ENCODE results near the gene RAB11FIP4. TPM values are rescaled to one million over a fixed set of nuclear protein-coding genes. Genes with fewer than 3 reads are reported as not detected.
A peak's percentile ranks its signal among the peaks of the same experiment; 100 is the strongest.

RAB11FIP4 gene
- total RNA-seq, 1 experiment from 2014 or later: 10.8 TPM

- no peak for DNase-seq (ENCODE audit: low read depth, low spot score)
- Histone ChIP-seq H3K4me1 (ENCODE audit: control insufficient read depth, insufficient read depth, low read length) (peaks cover 51% of the 10 kb centered on the region), H3K9me3 (ENCODE audit: control insufficient read depth, insufficient read depth, low read depth, low read length) (no peaks in the 10 kb centered on the region), H3K27me3 (ENCODE audit: control insufficient read depth, insufficient read depth, low read length) (no peaks in the 10 kb centered on the region), H3K27ac (ENCODE audit: low read length) (peak overlapping the region; percentile 84), H3K36me3 (ENCODE audit: control insufficient read depth, insufficient read depth, low read length) (no peaks in the 10 kb centered on the region), H3K4me3 (ENCODE audit: low read depth in 2 of 2, low read length in 2 of 2) (no peak overlapping the region)
- CTCF ChIA-PET: interaction anchor here (1.3 kb wide), 1 partner anchor 262 kb away, joined by 6 read pairs; no protein-coding TSS in a partner anchor
- no TSS peak for BruUV-seq (replicated peaks)
- in situ Hi-C loops (cut with HindIII; ENCODE audit: low pct_unique_long_range_greater_than_20kb, low sequenced_read_pairs) (no loop called here), intact Hi-C loops (cut with micrococcal nuclease; ENCODE audit: unreplicated experiment) (no loop called here)
- POLR2A ChIA-PET: interaction anchor here (1.0 kb wide), 1 partner anchor 24 kb away, joined by 7 read pairs; no protein-coding TSS in a partner anchor
- TF ChIP-seq POLR2AphosphoS5 (IDR thresholded peaks at IDR 0.05; ENCODE audit: low read depth, low read length) (no peak), TCF7L2 (IDR thresholded peaks at IDR 0.05; ENCODE audit: low read depth, low read length) (no peak), SIN3A (IDR thresholded peaks at IDR 0.05; ENCODE audit: borderline replicate concordance, insufficient read depth, low read depth, low read length) (no peak), CTCF (IDR thresholded peaks at IDR 0.05) (no peak)
- TF ChIP-seq, protein P1, sequence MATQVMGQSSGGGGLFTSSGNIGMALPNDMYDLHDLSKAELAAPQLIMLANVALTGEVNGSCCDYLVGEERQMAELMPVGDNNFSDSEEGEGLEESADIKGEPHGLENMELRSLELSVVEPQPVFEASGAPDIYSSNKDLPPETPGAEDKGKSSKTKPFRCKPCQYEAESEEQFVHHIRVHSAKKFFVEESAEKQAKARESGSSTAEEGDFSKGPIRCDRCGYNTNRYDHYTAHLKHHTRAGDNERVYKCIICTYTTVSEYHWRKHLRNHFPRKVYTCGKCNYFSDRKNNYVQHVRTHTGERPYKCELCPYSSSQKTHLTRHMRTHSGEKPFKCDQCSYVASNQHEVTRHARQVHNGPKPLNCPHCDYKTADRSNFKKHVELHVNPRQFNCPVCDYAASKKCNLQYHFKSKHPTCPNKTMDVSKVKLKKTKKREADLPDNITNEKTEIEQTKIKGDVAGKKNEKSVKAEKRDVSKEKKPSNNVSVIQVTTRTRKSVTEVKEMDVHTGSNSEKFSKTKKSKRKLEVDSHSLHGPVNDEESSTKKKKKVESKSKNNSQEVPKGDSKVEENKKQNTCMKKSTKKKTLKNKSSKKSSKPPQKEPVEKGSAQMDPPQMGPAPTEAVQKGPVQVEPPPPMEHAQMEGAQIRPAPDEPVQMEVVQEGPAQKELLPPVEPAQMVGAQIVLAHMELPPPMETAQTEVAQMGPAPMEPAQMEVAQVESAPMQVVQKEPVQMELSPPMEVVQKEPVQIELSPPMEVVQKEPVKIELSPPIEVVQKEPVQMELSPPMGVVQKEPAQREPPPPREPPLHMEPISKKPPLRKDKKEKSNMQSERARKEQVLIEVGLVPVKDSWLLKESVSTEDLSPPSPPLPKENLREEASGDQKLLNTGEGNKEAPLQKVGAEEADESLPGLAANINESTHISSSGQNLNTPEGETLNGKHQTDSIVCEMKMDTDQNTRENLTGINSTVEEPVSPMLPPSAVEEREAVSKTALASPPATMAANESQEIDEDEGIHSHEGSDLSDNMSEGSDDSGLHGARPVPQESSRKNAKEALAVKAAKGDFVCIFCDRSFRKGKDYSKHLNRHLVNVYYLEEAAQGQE (IDR thresholded peaks at IDR 0.05; ENCODE audit: insufficient read depth in 1 of 2, low read depth in 2 of 2, low read length in 1 of 2): no peak
- no peak for ATAC-seq
These were observed 188.8 kb downstream of the RAB11FIP4 start for GRCh38 chr17:31580316-31580705.

GRCh38 chr17:31580706-31581490 lies 189.4 kb downstream of the RAB11FIP4 start:
- ChIA-PET CTCF (interaction anchor here (0.5 to 1.3 kb wide), 2 partner anchors 108 to 261 kb away, joined by 5 to 6 read pairs; no protein-coding TSS in a partner anchor), POLR2A (interaction anchor here (0.5 to 1.0 kb wide), 3 partner anchors 16 to 28 kb away, joined by 3 to 7 read pairs (median 7); no protein-coding TSS in a partner anchor)
- Histone ChIP-seq H3K4me1 (ENCODE audit: control insufficient read depth, insufficient read depth, low read length) (peaks cover 49% of the 10 kb centered on the region), H3K27me3 (ENCODE audit: control insufficient read depth, insufficient read depth, low read length) (no peaks in the 10 kb centered on the region), H3K4me3 (ENCODE audit: low read depth in 2 of 2, low read length in 2 of 2) (peak overlapping the region in 1 of 2 experiments; percentile 6; a peak in 1 of 4 replicates), H3K27ac (ENCODE audit: low read length) (peak overlapping the region; percentile 84), H3K36me3 (ENCODE audit: control insufficient read depth, insufficient read depth, low read length) (no peaks in the 10 kb centered on the region), H3K9me3 (ENCODE audit: control insufficient read depth, insufficient read depth, low read depth, low read length) (no peaks in the 10 kb centered on the region)
- no TSS peak for BruUV-seq (replicated peaks)
- ATAC-seq: peak; percentile 83
- DNase-seq (ENCODE audit: low read depth, low spot score): no peak
- no peak for TF ChIP-seq CTCF (IDR thresholded peaks at IDR 0.05)
- TF ChIP-seq, protein P1 (IDR thresholded peaks at IDR 0.05; ENCODE audit: insufficient read depth in 1 of 2, low read depth in 2 of 2, low read length in 1 of 2): no peak
- no peak for TF ChIP-seq SIN3A (IDR thresholded peaks at IDR 0.05; ENCODE audit: borderline replicate concordance, insufficient read depth, low read depth, low read length)
- peak; percentile 71 for TF ChIP-seq POLR2AphosphoS5 (IDR thresholded peaks at IDR 0.05; ENCODE audit: low read depth, low read length)
- no peak; the same call in 1 of the 2 replicates for TF ChIP-seq TCF7L2 (IDR thresholded peaks at IDR 0.05; ENCODE audit: low read depth, low read length)
- intact Hi-C loops (cut with micrococcal nuclease; ENCODE audit: unreplicated experiment): no loop called here
- in situ Hi-C loops (cut with HindIII; ENCODE audit: low pct_unique_long_range_greater_than_20kb, low sequenced_read_pairs): no loop called here
